Uterus (tissue), 2 donors: ENCODE measurements around the gene BBS5.

ENCODE experiments used
- POLR2A ChIP-seq, 2 donors: fragments of 450-650 bp; IDR thresholded peaks; one replicate each; pipeline ENCODE4 v1.6.1; 2016; ENCODE audit warnings: antibody characterized with exemption in 2 of 2, mild to moderate bottlenecking in 1 of 2, moderate library complexity in 1 of 2
- TF ChIP-seq, protein P1 (sequence below), 4 experiments: fragments of 200-600 bp in 2 of 4; fragments of 450-650 bp in 2 of 4; sonication (generic) in 2 of 4; IDR thresholded peaks; one replicate each; pipeline ENCODE4 v1.5.1; 2016 to 2019; ENCODE audit warnings: antibody characterized with exemption in 4 of 4, mild to moderate bottlenecking in 2 of 4, moderate library complexity in 1 of 4

DNA sequence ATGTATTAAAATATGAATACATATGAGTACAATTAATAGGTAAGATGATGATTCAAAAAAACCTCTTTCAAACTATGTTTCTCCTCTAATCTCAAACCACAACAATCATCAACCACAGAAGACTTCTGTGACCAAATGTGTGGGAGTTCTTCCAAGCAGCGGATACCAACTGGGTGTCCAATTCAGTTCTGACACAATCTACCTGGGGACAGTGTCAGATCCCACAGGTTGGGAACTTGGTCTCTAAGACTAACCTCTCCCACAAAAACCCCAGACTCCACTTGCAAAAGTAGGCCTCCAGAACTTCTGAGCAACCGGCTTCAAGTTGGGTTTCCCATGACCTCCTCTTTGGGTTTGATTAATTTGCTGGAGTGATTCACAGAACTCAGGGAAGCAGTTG lies 67.5 kb downstream of the BBS5 start:
- no peak for TF ChIP-seq POLR2A (IDR thresholded peaks at IDR 0.05)
- TF ChIP-seq, protein P1, sequence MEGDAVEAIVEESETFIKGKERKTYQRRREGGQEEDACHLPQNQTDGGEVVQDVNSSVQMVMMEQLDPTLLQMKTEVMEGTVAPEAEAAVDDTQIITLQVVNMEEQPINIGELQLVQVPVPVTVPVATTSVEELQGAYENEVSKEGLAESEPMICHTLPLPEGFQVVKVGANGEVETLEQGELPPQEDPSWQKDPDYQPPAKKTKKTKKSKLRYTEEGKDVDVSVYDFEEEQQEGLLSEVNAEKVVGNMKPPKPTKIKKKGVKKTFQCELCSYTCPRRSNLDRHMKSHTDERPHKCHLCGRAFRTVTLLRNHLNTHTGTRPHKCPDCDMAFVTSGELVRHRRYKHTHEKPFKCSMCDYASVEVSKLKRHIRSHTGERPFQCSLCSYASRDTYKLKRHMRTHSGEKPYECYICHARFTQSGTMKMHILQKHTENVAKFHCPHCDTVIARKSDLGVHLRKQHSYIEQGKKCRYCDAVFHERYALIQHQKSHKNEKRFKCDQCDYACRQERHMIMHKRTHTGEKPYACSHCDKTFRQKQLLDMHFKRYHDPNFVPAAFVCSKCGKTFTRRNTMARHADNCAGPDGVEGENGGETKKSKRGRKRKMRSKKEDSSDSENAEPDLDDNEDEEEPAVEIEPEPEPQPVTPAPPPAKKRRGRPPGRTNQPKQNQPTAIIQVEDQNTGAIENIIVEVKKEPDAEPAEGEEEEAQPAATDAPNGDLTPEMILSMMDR (IDR thresholded peaks at IDR 0.05), result no peak
